AG09319 (cell line): ENCODE measurements around the gene OLFM4.

ENCODE experiments used
- DNase-seq: peaks from one replicate; pipeline ENCODE4 v3.0.0-alpha.2; 2010; ENCODE audit warnings: low read depth; ENCODE audit errors: extremely low read depth
- CTCF ChIP-seq: IDR thresholded peaks from 2 replicates; pipeline ENCODE4 v1.5.1; 2011; ENCODE audit warnings: low read depth, mild to moderate bottlenecking, inconsistent platforms, low read length, moderate library complexity

Gene OLFM4

GRCh38 chr13:53028063-53028462 is 550 bp upstream of the OLFM4 start:
- no peak for TF ChIP-seq CTCF
- no peak for DNase-seq

- TF ChIP-seq CTCF = no peak
- no peak for DNase-seq
Measured at GRCh38 chr13:53032849-53033248, 4.2 kb downstream of the OLFM4 start.

- no peak for TF ChIP-seq CTCF
Measured at GRCh38 chr13:53038993-53039392, 10.4 kb downstream of the OLFM4 start.

GRCh38 chr13:53041968-53042516 is 13.4 kb downstream of the OLFM4 start:
- TF ChIP-seq CTCF = no peak
- DNase-seq = no peak

More at GRCh38 chr13:53038993-53039392, 10.4 kb downstream of the OLFM4 start:
- no peak for DNase-seq

GRCh38 chr13:53042877-53043276 is 14.3 kb downstream of the OLFM4 start:
- no peak for DNase-seq
- TF ChIP-seq CTCF = no peak

- TF ChIP-seq CTCF = no peak
- no peak for DNase-seq
Measured at GRCh38 chr13:53043398-53043797, 14.8 kb downstream of the OLFM4 start.

- no peak for DNase-seq
- no peak for TF ChIP-seq CTCF
Measured at GRCh38 chr13:53045189-53045588, 16.6 kb downstream of the OLFM4 start.
